DMS53 treated with DMSO at 0.1 percent for 48 hours (cell line): Measurements from ENCODE around the gene OR10J5.

Source experiments
- DNase-seq: peaks from one replicate; lab custom pipeline; 2025; ENCODE audit not compliant: unreplicated experiment; lab: John Stamatoyannopoulos, UW

OR10J5 gene

DNA sequence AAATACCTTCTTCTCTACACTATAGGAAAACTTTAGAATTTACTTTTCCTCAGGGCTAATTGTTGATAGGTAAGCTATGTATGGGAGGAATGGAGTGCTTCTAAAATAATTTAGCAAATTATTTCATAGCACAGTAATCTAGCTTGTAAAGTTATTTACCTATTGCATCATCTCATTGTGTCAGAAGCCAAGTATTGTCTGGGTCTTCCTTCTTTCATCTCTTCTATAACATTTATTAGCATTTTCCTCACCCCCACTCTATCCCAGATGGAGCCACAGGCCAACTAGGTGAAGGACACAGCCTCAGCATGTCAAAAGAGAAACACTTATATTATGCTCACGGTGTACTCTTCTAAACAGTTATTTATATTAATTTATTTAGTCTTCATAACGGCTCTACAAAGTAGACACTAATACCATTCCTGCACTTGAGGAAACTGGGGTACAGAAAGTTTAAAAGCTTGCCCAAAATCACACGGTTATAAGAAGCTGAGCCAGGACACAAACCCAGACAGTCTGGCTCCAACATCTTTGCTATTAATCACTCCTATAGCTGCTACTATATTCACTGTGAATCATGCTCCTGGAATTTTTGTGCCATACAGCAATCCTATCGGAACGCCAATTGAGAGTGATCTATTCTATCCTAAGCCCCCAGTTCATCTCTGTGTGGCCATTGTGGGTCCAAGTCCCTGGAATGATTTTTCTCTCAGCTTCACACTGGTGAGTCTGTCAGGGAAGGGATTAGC lies 43.1 kb downstream of the OR10J5 start:
- no peak for DNase-seq
